Mesodermal cell (in vitro differentiated cells): ENCODE data around the gene ABR.
"Not testable (repeated sequence)": the region's sequence is repeated elsewhere in the genome, so short reads cannot be mapped to it uniquely, and the experiment has no call there.

Experiments used
- H3K27ac ChIP-seq: 2 replicates; pipeline ENCODE4 v1.7.0; 2013; ENCODE audit warnings: mild to moderate bottlenecking, low read depth, low read length, moderate library complexity; ENCODE audit not compliant: severe bottlenecking
- H3K36me3 ChIP-seq: 2 replicates; pipeline ENCODE4 v1.7.1; 2013; ENCODE audit warnings: mild to moderate bottlenecking, low read length, moderate library complexity; ENCODE audit not compliant: control insufficient read depth, insufficient read depth
- H3K4me1 ChIP-seq: one replicate; pipeline ENCODE4 v1.7.1; 2013; ENCODE audit warnings: mild to moderate bottlenecking, low read length; ENCODE audit not compliant: insufficient read depth, control insufficient read depth, poor library complexity, severe bottlenecking
- H3K4me3 ChIP-seq: 2 replicates; pipeline ENCODE4 v1.7.0; 2013; ENCODE audit warnings: low read length, control low read depth, mild to moderate bottlenecking; ENCODE audit not compliant: insufficient read depth, poor library complexity, severe bottlenecking; ENCODE audit errors: extremely low read depth
- H3K9me3 ChIP-seq: 2 replicates; pipeline ENCODE4 v1.7.1; 2013; ENCODE audit warnings: mild to moderate bottlenecking, low read length, moderate library complexity; ENCODE audit not compliant: control insufficient read depth
- WGBS, 2 experiments: methylation state at CpG; one replicate each; pipeline ENCODE4 v1.1.5; 2013; ENCODE audit warnings: missing lambda C conversion rate in 2 of 2; ENCODE audit not compliant: insufficient coverage in 2 of 2; 5-methylcytosine and 5-hydroxymethylcytosine counted together

ABR gene

DNA sequence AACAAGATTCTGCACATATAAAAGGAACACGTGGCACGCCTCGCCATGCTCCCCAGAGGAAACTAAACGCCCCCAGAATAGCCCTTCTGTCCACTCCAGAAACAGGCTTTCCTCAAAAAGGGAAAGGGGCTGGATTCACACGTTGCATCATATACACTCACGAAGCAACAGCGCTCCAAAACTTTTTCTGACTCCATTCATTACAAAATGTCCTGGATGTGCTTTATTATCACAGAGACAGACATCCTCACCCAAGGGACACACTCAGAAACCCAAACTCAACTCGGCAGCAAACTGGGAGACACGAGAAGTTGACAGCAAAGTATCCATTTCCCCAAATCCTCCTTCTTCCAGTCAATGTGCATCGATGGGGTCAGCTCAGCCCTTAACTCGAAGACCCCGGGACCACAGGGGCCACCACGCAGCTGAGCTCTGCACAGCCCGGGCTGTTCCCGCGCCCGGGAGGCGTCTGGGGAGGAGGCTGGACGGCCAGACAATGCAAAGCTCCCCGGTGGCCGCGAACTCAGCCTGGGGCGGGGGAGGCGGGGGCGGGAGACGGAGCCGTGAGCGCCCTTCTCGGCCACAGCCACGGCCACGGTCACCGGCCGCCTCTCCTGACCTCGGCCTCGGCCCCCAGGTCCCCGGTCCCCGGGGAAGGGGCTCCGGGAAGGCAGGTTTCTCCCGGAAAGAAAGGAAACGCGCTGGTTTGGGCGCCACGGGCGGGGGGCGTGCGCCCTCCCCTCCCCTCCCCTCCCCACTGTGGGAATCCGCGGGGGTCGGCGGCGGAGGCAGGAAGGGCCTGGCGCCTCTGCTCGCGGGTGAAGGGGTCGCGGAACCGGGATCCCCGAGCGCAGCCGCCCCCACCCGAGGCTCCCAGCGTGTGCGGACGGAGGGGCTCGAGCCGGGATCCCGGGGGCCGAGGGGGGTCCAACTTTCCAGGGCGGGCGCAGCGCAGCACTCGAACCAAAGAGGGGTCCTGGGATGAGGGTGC, 201.4 kb downstream of the ABR start:
- peaks cover 23% of the 10 kb centered on the region for H3K4me1 ChIP-seq
- H3K4me3 ChIP-seq = peak overlapping the region; percentile 82
- H3K9me3 ChIP-seq = no peaks in the 10 kb centered on the region
- H3K36me3 ChIP-seq = peaks cover 7% of the 10 kb centered on the region
- WGBS, 2 experiments = 1% methylated on average over 34 to 40 of the region's 72 CpGs
- H3K27ac ChIP-seq = peak overlapping the region; percentile 65

DNA sequence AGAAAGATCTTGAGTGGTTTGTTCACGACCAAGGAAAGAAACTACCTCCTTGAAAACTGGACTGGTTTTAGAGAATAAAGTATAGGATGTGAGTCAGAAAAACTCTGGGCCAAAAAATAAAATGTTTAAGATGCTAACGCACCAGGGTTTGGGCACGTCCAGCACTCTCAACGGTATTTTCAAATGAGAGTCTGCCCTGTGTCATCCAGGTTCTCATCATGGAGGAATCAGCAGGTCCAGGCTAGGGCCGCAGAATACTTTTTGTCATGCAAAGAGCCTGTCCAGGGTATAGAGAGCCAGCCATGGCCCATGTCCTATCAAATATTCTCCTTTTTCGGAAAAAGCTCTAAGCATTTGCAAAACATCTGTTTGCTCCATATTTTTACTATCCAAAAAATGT, 202.6 kb downstream of the ABR start:
- no peaks in the 10 kb centered on the region for H3K9me3 ChIP-seq
- H3K27ac ChIP-seq = no peak overlapping the region
- peak overlapping the region; percentile 82 for H3K4me3 ChIP-seq
- H3K4me1 ChIP-seq = peaks cover 23% of the 10 kb centered on the region
- WGBS, 2 experiments = 37 to 41% methylated on average over 6 of the region's 6 CpGs
- peaks cover 11% of the 10 kb centered on the region for H3K36me3 ChIP-seq

DNA sequence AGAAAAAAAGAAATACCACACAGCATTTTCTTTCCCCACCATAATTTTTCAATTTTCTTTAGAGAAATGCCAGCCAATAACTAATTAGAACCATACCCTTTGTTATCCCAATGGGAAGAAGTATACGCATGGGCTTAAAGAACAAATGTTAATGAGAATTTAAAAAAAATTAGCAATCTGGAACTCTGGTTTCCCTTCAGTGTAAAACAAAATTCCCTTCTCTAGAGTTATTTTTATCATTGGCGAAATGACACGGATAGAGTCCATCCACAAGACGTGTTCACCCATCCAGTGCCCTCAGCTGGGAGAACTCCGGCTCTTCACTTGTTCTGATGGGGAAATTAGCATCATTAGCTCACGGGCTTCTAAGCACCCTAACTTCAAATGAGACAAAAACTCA, 203.5 kb downstream of the ABR start:
- Histone ChIP-seq H3K27ac (no peak overlapping the region), H3K4me3 (no peak overlapping the region), H3K36me3 (peaks cover 20% of the 10 kb centered on the region), H3K9me3 (no peaks in the 10 kb centered on the region), H3K4me1 (peaks cover 21% of the 10 kb centered on the region)
- WGBS, 2 experiments = 88 to 93% methylated on average over 4 of the region's 6 CpGs

DNA sequence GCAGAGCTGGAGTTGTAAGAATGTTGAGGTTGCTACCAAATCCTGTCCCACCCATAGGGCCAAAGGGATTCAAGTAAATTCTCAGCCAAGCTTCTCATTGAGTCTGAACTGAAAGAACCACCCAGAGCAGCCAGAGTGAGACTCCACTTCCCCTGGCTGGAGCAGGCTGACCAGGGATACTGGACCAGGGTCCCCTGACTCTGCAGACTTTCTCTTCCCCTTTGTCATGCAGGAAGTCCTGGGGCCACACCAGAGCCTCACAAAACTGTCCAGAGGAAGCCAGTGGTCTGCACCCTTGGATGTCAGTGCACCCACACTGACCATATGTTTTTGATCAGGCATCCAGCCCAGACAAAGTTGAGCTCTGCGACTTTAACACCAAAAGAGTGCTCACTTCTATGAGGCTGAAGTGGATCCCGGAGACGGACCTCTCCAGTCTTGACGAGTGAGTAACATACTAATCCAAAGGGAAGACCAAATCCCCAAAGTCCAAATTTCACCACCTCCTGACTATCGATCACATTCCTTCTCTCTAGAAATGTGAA, 204.3 kb downstream of the ABR start:
- Histone ChIP-seq H3K9me3 (no peaks in the 10 kb centered on the region), H3K4me1 (peaks cover 24% of the 10 kb centered on the region), H3K27ac (no peak overlapping the region), H3K36me3 (peaks cover 22% of the 10 kb centered on the region), H3K4me3 (no peak overlapping the region)
- WGBS, 2 experiments = 80 to 88% methylated on average over 4 of the region's 5 CpGs

DNA sequence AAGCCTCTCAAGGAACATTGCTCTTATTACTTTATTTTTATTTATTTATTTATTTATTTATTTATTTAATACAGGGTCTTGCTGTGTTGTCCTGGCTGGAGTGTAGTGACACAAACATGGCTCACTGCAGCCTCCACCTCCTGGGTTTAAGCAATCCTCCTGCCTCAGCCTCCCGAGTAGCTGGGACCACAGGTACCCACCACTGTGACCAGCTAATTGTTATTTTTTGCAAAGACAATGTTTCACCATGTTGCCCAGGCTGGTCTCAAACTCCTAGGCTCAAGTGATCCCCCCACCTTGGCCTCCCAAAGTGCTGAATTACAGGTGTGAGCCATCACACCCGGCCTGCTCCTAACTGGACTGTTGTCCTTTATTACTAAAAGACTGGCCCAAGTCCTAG, 205.0 kb downstream of the ABR start:
- WGBS, 2 experiments = 90 to 100% methylated on average over 1 to 2 of the region's 2 CpGs
- not testable (repeated sequence) for H3K9me3 ChIP-seq, H3K4me3 ChIP-seq, H3K27ac ChIP-seq
- Histone ChIP-seq H3K4me1 (peaks cover 27% of the 10 kb centered on the region), H3K36me3 (peaks cover 22% of the 10 kb centered on the region)

DNA sequence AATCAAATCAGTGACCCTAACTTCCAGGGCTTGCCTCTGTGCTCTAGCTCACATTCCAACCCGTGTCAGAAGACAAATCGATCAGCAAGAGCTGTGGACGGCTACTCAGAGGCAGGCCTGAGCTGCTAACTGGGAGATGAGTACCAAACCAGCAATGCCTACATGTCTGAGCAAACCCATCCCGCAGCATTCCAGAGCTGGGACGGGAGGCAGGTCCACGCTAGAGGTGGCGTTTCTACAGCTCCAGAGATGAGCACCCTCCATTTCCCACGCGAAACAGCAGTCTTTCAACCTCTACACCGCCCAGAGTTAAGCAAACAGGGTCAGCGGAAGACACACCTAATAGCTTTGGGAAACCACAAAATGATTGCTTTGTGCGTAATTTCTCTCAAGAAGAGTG, 206.7 kb downstream of the ABR start:
- H3K4me3 ChIP-seq = no peak overlapping the region
- 94 to 96% methylated on average over 12 of the region's 12 CpGs for WGBS, 2 experiments
- H3K36me3 ChIP-seq = peaks cover 33% of the 10 kb centered on the region
- no peak overlapping the region for H3K27ac ChIP-seq
- H3K9me3 ChIP-seq = no peaks in the 10 kb centered on the region
- H3K4me1 ChIP-seq = peaks cover 32% of the 10 kb centered on the region

DNA sequence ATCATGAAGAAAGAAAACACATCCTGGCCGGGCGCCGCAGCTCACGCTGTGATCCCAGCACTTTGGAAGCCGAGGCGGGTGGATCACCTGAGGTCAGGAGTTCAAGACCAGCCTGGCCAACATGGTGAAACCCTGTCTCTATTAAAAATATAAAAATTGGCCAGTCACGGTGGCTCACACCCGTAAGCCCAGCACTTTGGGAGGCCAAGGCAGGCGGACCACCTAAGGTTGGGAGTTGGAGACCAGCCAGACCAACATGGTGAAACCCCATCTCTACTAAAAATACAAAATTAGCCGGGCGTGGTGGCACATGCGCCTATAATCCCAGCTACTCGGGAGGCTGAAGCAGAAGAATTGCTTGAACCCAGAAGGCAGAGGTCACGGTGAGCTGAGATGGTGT, 207.9 kb downstream of the ABR start:
- Histone ChIP-seq H3K36me3 (peaks cover 39% of the 10 kb centered on the region), H3K4me1 (peaks cover 34% of the 10 kb centered on the region)
- H3K9me3 ChIP-seq, H3K27ac ChIP-seq, H3K4me3 ChIP-seq: not testable (repeated sequence)
- WGBS, 2 experiments = 93 to 95% methylated on average over 12 to 14 of the region's 14 CpGs

DNA sequence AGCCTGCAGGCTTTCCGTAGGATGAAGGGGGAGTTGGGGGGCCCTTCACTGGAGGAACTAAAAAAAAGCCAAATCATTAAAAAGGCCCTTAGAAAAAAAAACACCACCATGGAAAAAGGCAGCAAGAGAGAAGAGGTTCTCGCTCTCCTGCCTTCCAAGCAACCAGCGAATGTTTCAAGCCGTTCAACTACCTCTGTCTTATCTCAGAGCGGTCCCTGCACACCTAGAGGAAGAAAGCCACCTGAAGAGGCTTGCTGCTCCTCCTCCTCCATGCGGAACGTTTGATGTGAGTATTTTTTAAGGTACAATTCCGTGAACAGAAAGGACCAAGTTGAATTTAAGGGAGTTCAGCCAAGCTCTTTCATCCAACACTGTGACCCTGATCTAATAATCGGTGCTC, 209.4 kb downstream of the ABR start:
- peaks cover 31% of the 10 kb centered on the region for H3K4me1 ChIP-seq
- H3K9me3 ChIP-seq = no peaks in the 10 kb centered on the region
- H3K4me3 ChIP-seq = no peak overlapping the region
- peak overlapping the region; percentile 47 for H3K27ac ChIP-seq
- WGBS, 2 experiments = 79 to 84% methylated on average over 3 to 8 of the region's 9 CpGs
- H3K36me3 ChIP-seq = peaks cover 39% of the 10 kb centered on the region

DNA sequence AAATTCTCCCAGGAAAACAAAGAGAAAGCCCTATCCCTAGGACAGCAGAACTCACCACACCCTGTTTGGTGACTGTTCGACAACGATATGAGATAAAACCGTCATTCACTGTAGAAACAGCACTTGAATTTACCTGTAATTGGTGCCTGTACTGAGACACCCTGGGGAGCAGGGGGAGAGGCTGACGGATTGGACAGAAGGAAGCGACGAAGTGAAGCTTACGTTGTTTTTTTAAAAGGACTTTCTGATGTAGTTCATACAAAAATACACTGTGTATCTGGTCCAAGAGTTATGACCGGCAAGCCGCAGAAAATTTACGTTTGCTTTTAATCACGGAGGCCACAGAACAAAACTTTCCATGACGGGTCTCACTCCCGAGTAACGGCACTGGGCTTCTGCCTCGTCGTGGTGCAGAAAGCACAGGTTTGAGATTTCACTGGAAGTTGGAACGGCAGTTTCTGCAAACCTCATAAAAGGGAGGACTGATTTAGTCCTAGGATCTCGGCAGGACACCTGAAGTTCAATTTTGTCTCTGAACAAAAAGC, 209.9 kb downstream of the ABR start:
- H3K9me3 ChIP-seq = no peaks in the 10 kb centered on the region
- peak overlapping the region; percentile 47 for H3K27ac ChIP-seq
- peaks cover 35% of the 10 kb centered on the region for H3K36me3 ChIP-seq
- WGBS, 2 experiments = 87% methylated on average over 16 to 18 of the region's 18 CpGs
- H3K4me3 ChIP-seq = no peak overlapping the region
- H3K4me1 ChIP-seq = peaks cover 31% of the 10 kb centered on the region

DNA sequence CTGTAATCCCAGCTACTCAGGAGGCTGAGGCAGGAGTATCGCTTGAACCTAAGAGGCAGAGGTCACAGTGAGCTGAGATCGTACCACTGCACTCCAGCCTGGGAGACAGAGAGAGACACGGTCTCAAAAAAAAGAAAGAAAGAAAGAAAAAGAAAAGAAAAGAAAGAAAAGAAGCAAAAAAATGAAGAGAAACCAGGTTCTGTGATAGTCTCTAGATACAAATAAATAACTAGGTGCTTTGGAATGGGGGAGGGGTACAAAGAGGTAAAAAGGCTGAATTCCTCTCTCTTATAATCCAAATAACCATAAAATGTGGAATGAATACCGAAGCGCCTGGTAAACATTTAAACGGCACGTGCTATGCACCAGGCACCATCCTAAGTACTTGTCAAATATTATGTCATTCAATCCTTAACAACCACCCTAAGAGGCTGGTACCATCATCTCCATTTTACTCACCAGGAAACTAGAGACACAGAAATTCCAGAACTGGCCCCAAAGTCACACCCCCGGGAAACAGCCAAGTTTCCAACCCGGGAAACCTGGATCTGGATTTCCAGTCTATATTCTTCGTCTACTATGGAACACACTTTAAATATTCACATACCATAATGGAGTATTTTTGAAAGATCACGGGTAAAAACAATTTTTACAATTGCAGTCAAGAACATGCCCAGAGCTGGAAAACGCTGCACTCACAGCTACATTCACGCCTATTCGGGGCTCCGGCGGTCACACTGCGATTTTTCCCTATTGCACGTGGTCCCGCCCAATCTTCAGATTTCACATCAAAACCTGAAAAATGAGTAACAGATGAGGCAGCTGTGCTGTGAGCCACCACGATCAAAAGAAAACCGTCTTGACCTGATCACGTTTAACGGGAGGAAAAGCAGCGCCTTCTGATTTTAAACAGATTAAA, 210.7 kb downstream of the ABR start:
- no peak overlapping the region for H3K27ac ChIP-seq
- peaks cover 38% of the 10 kb centered on the region for H3K4me1 ChIP-seq
- H3K9me3 ChIP-seq = no peaks in the 10 kb centered on the region
- no peak overlapping the region for H3K4me3 ChIP-seq
- H3K36me3 ChIP-seq = peaks cover 34% of the 10 kb centered on the region
- 93 to 94% methylated on average over 23 of the region's 24 CpGs for WGBS, 2 experiments
